PC-9 (cell line): Measurements from ENCODE around the gene CDX2. TPM values are rescaled to one million over a fixed set of nuclear protein-coding genes. Genes with fewer than 3 reads are reported as not detected.

ENCODE experiments used
- BruUV-seq: library from RNA; stranded (reverse); fragments of 400-500 nt; replicated peaks from 2 replicates; lab custom pipeline; 2021; lab: Mats Ljungman, UMichigan
- CTCF ChIA-PET: fragments of 300-600 bp; sonication (Branson Sonifier 250); formaldehyde crosslinking; loops from one replicate; lab custom pipeline; 2022; ENCODE audit warnings: antibody characterized with exemption; lab: Charles Lee
- POLR2A ChIA-PET: fragments of 300-600 bp; sonication (Branson Sonifier 250); formaldehyde crosslinking; loops from one replicate; lab custom pipeline; 2022; ENCODE audit warnings: antibody characterized with exemption; ENCODE audit not compliant: unreplicated experiment; lab: Charles Lee
- DNase-seq, 2 experiments: peaks; one replicate each; pipeline versions ENCODE4 v3.0.0 to v3.0.0-alpha.2; 2015 to 2022; ENCODE audit warnings: mixed read lengths in 1 of 2
- H2AFZ ChIP-seq: fragments of 200-600 bp; sonication (generic); 2 replicates; pipeline ENCODE4 v1.8.1; 2017; ENCODE audit warnings: antibody characterized with exemption
- H3F3A ChIP-seq: fragments of 200-600 bp; sonication (generic); 2 replicates; pipeline ENCODE4 v1.8.1; 2017; ENCODE audit warnings: antibody characterized with exemption, mild to moderate bottlenecking, low read depth; ENCODE audit not compliant: insufficient read depth
- H3K27ac ChIP-seq: fragments of 200-600 bp; sonication (generic); 2 replicates; pipeline ENCODE4 v1.6.1; 2016; ENCODE audit warnings: mixed run types
- H3K27me3 ChIP-seq: fragments of 200-600 bp; sonication (generic); 2 replicates; pipeline ENCODE4 v1.6.1; 2016; ENCODE audit warnings: low read depth, mixed run types; ENCODE audit not compliant: insufficient read depth
- H3K36me3 ChIP-seq: fragments of 200-600 bp; sonication (generic); 2 replicates; pipeline ENCODE4 v1.6.1; 2016; ENCODE audit warnings: low read depth, mixed run types
- H3K4me1 ChIP-seq: fragments of 200-600 bp; sonication (generic); replicated peaks from 2 replicates; pipeline ENCODE4 v1.6.1; 2016; ENCODE audit warnings: mixed run types; ENCODE audit not compliant: insufficient read depth
- H3K4me2 ChIP-seq: fragments of 200-600 bp; sonication (generic); 2 replicates; pipeline ENCODE4 v1.6.1; 2017; ENCODE audit warnings: mixed run types
- H3K4me3 ChIP-seq: fragments of 200-600 bp; sonication (generic); 2 replicates; pipeline ENCODE4 v1.6.1; 2016; ENCODE audit warnings: mixed run types
- H3K79me2 ChIP-seq: fragments of 200-600 bp; sonication (generic); 2 replicates; pipeline ENCODE4 v1.6.1; 2017; ENCODE audit warnings: low read depth, mixed run types
- H3K9me2 ChIP-seq: fragments of 200-600 bp; sonication (generic); 2 replicates; pipeline ENCODE4 v1.8.1; 2017; ENCODE audit warnings: mild to moderate bottlenecking; ENCODE audit not compliant: insufficient read depth
- H3K9me3 ChIP-seq: fragments of 200-600 bp; sonication (generic); 2 replicates; pipeline ENCODE4 v1.8.1; 2016; ENCODE audit warnings: low read depth; ENCODE audit not compliant: insufficient read depth
- H4K20me1 ChIP-seq: fragments of 200-600 bp; sonication (generic); 2 replicates; pipeline ENCODE4 v1.8.1; 2017; ENCODE audit not compliant: insufficient read depth
- EZH2 ChIP-seq: fragments of 200-600 bp; sonication (generic); IDR thresholded peaks from 2 replicates; pipeline ENCODE4 v1.8.0; 2017; ENCODE audit warnings: antibody characterized with exemption, low read depth
- intact Hi-C: fragments of 100-400 bp; cut with micrococcal nuclease; formaldehyde crosslinking; loops from one replicate; pipeline ENCODE4 v1.10.0; 2022; ENCODE audit not compliant: unreplicated experiment
- total RNA-seq: library from RNA; stranded (reverse); gene quantifications from 2 replicates; pipeline ENCODE4 v1.2.3, GENCODE V29; 2021
- TF ChIP-seq, protein P1 (sequence below): fragments of 200-600 bp; sonication (generic); conservative IDR thresholded peaks from 2 replicates; pipeline ENCODE4 v1.6.1; 2017; ENCODE audit warnings: mixed run types, antibody characterized with exemption, mild to moderate bottlenecking, moderate library complexity

The CDX2 gene
- total RNA-seq, 1 experiment from 2014 or later, result not detected

- Histone ChIP-seq H3K27me3 (peaks cover 23% of the 10 kb centered on the region), H3K4me1 (no peaks in the 10 kb centered on the region), H3K4me2 (no peak overlapping the region), H3K9me3 (no peaks in the 10 kb centered on the region), H3K4me3 (no peak overlapping the region), H3F3A (no peaks in the 10 kb centered on the region), H2AFZ (no peak overlapping the region), H3K79me2 (no peaks in the 10 kb centered on the region), H4K20me1 (no peaks in the 10 kb centered on the region), H3K9me2 (no peaks in the 10 kb centered on the region), H3K27ac (no peak overlapping the region), H3K36me3 (no peaks in the 10 kb centered on the region)
- BruUV-seq, result no TSS peak
- ChIA-PET CTCF (no interaction called here), POLR2A (no interaction called here)
- intact Hi-C loops, result no loop called here
- TF ChIP-seq EZH2, result no peak
- TF ChIP-seq, protein P1, sequence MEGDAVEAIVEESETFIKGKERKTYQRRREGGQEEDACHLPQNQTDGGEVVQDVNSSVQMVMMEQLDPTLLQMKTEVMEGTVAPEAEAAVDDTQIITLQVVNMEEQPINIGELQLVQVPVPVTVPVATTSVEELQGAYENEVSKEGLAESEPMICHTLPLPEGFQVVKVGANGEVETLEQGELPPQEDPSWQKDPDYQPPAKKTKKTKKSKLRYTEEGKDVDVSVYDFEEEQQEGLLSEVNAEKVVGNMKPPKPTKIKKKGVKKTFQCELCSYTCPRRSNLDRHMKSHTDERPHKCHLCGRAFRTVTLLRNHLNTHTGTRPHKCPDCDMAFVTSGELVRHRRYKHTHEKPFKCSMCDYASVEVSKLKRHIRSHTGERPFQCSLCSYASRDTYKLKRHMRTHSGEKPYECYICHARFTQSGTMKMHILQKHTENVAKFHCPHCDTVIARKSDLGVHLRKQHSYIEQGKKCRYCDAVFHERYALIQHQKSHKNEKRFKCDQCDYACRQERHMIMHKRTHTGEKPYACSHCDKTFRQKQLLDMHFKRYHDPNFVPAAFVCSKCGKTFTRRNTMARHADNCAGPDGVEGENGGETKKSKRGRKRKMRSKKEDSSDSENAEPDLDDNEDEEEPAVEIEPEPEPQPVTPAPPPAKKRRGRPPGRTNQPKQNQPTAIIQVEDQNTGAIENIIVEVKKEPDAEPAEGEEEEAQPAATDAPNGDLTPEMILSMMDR, result no peak
- DNase-seq, result no peak
Measured at GRCh38 chr13:27971236-27971645, 2.1 kb upstream of the CDX2 start.

DNA sequence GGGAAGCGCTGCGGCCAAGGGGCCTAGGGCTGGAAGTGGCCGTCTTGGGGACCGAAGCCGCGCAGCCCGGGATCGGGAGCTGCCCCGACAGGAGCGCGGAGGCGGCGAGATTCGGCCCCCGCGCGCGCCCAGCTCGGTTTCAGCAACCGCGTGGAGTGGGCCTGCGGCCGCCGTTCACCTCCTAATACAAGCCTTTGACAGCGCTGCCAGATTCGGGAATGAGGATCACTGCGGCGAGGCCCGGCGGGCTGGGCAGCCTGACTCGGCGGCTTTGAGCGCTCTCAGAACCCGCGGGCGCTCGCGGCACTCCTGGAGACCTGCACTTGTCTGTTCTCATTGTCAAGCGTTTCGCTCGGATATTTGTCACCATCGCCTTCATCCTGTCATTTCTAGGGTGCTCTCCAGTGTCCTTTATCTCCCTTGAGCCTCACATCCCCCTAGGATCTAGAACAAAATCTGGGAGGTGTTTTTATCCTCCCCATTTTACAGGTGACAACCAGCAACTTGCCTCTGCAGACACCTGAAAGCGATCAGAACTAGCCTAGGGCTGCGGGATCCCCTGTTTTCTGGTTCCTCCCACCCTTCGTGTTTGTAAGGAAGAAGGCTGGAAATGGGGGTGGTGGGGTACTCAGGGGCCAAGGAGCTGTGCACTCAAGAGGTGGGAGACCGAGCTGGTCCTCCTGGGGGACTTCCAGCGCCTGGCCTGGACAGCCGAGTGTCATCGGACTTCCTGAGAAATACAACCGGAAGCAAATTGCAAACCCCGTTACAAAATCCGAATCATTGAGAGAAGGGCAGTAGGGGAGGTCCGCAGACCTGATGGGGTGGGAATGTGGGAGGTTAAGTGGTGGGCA, 1.5 kb upstream of the CDX2 start:
- H4K20me1 ChIP-seq, result no peaks in the 10 kb centered on the region
- CTCF ChIA-PET, result no interaction called here

DNA sequence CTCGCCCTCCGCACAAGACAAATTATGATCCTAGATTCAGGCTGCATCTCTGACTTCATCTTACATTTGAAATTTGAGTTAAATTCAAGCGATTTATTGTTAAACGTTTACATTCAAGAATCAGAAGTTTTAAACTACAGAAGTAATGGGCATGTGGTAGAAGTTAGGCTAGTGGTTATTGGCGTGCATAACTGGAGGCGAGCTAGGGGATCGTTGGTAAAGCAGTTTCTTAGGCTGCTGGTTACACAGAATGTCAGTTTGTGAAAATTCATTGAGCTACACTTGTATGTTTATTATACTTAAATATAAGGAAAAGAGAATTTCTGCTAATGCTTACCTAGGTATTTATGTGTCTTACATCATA, 733 bp upstream of the CDX2 start:
- Histone ChIP-seq H3K27me3 (peaks cover 20% of the 10 kb centered on the region), H3K4me1 (no peaks in the 10 kb centered on the region), H3K36me3 (no peaks in the 10 kb centered on the region), H3K9me2 (no peaks in the 10 kb centered on the region), H3K4me2 (no peak overlapping the region), H3F3A (no peaks in the 10 kb centered on the region), H3K4me3 (no peak overlapping the region), H4K20me1 (no peaks in the 10 kb centered on the region), H2AFZ (no peak overlapping the region), H3K9me3 (no peaks in the 10 kb centered on the region), H3K27ac (no peak overlapping the region), H3K79me2 (no peaks in the 10 kb centered on the region)
- intact Hi-C loops, result no loop called here
- ChIA-PET CTCF (no interaction called here), POLR2A (no interaction called here)
- DNase-seq, result no peak
- BruUV-seq, result no TSS peak
- no peak for TF ChIP-seq EZH2
- TF ChIP-seq, protein P1, result no peak

More for the DNA sequence above, 1.5 kb upstream of the CDX2 start:
- Histone ChIP-seq H3K4me1 (no peaks in the 10 kb centered on the region), H3K4me2 (no peak overlapping the region), H3K36me3 (no peaks in the 10 kb centered on the region), H3K27me3 (peaks cover 22% of the 10 kb centered on the region), H3K9me2 (no peaks in the 10 kb centered on the region), H3K4me3 (no peak overlapping the region), H2AFZ (no peak overlapping the region), H3F3A (no peaks in the 10 kb centered on the region), H3K9me3 (no peaks in the 10 kb centered on the region), H3K27ac (no peak overlapping the region), H3K79me2 (no peaks in the 10 kb centered on the region)
- BruUV-seq, result no TSS peak
- TF ChIP-seq, protein P1, result no peak
- no peak for TF ChIP-seq EZH2
- intact Hi-C loops, result no loop called here
- POLR2A ChIA-PET, result no interaction called here
- no peak for DNase-seq
